ENCODE results near the gene OGFOD2.

OGFOD2 gene

DNA sequence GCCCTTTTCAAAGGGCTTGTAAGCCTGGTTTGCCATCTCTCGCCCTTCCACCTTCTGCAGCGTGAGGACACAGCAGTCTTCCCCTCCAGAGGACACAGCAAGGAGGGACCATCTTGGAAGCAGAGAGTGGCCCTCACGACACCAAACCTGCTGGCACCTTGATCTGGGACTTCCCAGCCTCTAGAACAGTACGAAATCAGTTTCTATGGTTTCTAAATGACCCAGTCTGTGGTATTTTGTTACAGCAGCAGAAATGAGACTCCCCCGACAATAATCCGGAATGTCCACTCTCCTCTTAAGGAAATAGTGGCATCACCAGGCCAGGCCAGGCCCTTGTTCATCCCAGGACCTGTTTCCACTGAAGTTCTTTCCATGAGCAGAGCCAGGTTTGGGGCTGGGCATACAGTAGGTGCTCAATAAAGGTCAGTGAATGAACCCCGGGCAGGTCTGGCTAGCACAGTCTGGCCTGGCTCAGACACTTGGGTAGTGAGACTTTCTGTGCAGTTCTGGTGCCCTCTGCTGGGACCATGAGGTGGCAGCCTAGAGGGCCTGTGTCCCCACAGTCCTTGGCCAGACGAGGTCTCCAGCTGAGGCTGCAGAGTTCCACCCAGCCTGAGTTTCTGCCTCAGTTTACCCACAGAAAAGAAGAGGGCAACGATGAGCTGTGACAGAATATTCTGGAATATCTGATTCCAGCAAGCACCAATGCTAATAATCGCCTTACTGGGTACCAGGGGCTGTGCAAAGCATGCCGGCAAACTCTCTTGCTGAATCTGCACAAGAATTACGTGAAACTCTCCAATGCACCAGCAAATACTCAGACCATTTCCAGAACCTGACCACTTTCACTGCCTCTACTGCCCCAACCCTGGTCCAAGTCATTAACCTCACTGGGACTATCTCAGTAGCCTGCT, 22.8 kb upstream of the OGFOD2 start:
- DNase-seq = peak; percentile 79

DNA sequence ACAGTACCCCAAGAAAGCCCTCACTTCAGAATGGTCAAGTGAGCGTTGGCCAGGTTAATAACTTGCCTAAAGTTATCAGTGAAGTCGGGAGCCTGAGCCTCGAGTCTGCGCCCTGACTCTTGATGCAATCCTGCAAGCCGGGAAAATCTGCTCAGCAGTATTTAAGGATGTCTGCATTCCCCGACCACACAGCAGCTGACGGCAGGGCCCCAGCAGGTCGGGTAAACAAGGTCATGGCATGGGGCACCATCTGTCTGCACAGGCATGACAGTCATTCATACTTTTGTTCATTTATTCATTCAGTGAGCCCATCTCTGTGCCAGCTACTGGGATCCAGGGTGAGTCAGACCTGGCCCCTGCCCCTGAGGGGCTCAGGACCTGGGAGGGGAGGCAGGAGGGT, 19.9 kb upstream of the OGFOD2 start:
- no peak for DNase-seq

DNA sequence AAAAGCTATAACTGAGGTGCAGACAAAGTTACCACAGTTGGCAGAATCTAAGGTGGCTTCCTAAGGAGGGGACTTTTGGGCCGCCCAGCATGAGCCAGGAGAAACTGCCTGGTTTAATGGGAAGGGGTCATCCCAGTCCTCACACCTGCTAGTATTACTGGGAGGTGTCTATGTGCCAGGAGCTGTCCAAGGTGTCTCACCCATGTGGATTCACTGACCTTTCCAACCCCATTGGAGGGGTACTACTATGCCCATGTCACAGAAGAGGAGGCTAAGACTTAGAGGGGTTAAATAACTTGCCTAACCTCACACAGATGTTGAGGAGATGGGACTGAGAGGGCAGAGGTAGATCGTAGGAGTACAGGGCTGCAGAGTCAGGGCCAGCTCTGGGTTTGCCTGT, 19.0 kb upstream of the OGFOD2 start:
- no peak for DNase-seq

DNA sequence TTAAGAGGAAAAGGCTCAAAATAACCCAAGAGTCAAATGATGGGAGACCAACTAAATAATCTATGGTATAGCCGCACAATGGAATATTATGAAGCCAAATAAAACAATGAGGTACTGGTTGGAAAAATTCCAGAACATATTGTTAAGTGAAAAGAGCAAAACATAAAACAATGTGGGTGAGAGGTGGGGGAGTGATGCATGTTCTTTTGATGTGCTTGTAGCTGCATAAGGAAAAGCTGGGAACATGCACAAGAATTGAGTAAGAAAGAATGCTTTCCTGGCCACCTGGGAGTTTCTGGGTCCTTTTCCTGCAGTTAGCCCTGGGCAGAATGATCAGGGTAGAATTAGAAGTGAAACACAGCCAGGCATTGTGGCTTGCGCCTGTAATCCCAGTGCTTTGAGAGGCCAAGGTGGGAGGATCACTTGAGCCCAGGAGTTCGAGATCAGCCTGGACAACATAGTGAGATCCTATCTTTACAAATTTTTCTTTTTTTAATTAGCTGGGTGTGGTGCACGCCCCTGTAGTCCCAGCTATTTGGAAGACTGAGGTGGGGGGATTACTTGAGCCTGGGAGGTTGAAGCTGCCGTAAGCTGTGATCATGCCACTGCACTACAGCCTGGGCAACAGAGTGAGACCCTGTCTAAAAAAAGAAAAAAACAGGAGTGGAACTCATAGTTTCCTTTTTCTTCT, 16.7 kb upstream of the OGFOD2 start:
- no peak for DNase-seq

DNA sequence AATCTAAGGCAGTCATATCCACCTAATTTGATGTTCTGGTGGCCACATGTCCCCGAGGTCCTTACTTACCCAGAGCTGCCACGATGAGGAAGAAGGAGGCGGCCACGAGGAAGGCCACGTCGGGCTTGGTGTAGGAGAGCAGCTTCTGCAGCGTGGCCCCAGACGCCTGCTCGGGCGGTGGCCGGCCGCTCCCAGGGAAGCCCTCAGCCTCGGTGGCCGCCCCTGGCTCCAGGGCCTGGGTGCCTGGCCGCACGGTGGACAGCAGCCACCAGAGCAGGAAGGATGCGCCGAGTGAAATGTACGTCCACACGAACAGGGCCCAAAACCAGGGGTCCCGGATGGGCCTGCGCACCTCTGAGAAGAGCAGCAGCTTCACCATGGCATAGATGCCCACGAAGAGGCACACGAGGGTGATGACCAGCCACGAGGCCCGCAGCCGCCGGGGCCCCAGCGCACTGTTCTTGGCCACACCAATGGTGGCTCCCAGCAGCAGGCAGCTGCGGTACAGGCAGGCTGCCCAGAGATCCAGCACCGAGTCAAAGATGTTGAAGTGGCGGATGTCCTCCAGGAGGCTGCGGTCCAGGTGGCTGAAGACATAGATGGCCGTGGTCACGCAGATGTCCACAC, 15.4 kb upstream of the OGFOD2 start:
- DNase-seq = no peak

DNA sequence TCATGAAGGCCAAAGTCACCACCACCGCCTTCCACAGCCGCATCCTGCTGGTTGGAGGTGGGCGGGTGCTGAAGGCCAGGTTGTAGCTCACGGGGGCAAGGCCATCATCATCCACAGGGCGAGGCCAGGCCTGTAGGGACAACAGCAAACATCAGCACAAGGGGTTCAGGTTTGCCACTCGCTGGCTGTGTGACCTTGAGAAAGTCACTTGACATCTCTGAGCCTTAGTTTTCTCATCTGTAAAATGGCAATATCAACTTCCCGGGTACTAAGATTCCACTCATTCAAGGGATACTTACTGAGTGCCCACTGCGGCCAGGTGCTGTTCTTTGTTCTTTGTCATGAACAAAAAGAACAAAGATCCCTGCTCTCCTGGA, 14.9 kb upstream of the OGFOD2 start:
- DNase-seq = no peak

DNA sequence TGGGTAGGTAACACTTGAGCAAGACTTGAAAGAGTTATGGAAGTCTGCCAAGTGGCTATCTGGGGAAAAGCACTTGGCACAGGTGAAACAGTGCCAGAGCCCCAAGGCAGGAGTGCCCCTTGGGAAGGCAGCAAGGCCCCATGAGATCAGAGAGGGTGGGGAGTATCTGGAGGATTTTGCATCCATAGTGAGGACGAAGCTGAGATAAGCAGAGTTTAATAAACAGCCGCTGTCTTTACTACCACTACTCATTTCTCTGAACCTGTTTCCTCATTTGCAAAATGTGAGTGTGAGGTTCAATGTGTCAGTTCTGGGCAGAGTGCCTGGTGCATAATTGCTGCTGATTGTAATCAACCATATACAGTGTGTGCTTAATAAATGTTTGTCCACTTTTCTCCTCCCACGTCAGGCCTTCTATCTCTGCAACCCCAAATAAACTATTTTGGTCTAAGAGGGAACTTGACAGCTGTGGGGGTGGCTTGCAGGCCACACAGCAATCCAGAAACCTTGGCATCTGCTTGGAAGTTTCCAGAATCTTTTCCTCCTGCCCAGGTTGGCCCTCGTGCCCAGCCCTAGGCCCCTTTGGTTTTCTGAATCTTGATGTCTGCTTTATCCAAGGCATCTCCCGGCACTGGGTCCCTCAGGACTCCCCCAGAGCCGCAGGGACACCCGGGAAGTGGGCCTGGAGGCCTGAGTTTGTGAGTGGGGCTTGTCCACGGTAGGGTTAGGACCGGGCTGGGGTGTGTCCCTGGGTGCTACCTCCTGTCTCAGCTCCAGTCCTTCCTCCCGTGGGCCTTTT, 13.3 kb upstream of the OGFOD2 start:
- DNase-seq = no peak

DNA sequence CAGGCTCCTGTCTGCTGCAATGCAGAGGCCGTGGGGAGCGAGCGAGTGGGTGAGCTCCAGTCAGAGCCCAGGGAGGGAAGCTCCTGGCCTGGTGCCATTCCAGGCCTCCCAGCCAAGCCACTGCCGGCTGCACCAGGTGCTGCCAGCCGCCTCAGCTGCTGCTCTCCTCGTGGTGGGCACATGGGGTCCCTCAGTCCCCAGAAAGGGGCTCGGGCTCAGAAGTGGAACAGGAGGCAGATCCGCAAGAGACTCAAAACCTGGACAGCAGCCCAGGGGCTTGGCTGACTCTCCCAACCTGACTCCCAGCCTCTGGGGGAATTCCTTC, 11.1 kb upstream of the OGFOD2 start:
- no peak for DNase-seq

DNA sequence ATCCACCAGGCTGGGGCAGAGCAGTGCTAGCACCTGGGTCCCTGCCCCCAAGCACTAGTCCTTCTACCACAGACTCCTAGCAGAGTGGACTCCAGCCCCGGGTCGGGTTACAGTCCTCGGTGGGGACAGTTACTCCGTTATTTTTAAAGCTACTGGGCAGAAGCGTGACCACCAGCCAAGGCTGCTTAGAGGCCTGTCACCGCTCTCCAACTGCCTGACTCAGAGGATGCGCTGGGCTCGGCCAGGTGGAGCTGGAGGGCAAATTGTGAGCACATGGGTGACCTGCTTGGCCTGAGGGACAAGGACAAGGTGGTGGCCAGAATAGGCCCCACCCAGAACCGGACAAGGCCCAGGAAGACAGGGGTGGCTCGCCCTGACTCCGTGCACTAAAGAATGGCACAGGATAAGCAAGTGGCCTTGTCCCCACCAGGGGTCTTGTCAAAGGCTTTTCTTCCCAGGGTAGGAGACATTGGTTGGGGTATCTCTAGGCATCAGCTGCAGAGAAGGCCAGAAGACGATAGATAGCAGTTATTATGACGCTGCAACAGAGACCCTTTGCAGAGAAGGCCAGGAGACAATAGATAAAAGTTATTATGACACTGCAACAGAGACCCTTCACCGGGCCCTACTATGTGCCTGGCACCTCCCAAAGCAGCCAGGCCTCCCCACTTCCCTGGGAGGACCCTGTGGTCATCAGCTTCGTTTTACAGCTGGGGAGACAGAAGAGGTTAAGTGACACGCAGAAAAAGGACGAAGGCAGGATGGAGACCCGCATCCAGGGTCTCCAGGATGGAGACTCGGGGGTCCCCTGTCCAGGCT, 10.4 kb upstream of the OGFOD2 start:
- no peak for DNase-seq

DNA sequence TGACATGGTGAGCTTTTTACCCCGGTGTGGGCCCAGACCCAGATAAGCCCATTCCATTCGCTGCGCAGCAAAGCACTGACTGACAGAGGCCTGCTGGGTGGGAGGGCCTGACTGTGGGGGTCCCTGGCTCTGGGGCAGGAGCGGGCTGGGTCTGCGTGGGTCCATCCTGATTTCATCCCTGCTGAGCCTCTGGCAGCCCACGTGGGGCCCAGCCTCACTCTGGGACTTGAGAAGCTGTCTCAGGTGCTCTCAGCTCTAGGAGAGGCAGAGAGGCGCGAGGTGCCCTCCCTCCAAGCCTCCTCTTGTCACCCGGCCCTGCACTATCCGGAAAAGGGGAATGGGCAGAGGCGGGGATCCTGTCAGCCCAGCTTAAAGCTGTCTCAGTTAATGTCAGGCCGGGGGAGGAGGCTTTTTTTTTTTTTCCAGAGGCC, 9.7 kb upstream of the OGFOD2 start:
- no peak for DNase-seq

DNA sequence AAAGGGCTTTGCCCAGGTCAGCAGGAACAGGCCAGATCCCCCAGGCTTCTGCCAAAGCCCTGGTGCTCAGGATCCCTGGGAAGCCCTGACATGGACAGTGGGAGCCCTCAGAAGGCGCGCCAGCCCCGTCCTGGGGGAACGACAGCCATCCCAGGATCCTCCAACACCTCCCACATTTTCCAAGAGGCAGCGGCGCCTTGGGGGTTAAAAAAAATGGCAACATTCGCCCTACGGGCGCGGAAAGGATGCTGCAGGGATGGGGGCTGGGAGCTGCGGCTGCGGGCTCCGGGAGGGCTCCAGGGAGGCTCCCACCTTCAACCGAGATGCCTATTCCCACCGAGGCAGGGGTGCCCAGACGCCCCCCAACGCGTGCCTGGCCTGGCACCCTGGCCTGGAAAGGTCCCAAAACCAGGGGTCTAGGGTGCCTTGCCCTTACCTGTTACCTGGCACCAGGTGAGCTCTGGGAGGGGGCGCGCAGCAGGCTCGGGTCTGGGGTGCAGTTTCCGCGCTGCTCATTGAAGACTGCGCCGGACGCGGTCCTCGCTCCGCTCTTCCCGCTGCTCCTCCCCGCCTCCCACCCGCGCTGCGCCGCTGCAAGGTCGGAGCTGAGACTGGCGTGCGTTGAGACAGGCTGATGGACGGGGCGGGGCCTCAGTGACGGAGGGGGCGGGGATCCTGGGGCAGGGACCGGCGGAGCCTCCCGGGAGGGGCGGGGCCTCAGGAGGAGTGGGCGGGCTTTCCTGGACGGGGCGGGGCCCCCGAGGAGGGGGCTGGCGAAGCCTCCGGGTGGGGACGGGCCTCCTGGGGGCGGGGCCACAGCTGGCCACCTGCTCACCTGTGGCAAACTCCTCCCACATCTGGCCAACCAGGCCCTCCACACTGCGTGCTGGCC, 8.9 kb upstream of the OGFOD2 start, which contains the start of gene ABCB9:
Gene ABCB9, minus strand, starts transcription at position 613 of the 892 bp plus-strand sequence. CDS start 6,228 bp downstream, outside the sequence.
- peak; percentile 90 for DNase-seq

DNA sequence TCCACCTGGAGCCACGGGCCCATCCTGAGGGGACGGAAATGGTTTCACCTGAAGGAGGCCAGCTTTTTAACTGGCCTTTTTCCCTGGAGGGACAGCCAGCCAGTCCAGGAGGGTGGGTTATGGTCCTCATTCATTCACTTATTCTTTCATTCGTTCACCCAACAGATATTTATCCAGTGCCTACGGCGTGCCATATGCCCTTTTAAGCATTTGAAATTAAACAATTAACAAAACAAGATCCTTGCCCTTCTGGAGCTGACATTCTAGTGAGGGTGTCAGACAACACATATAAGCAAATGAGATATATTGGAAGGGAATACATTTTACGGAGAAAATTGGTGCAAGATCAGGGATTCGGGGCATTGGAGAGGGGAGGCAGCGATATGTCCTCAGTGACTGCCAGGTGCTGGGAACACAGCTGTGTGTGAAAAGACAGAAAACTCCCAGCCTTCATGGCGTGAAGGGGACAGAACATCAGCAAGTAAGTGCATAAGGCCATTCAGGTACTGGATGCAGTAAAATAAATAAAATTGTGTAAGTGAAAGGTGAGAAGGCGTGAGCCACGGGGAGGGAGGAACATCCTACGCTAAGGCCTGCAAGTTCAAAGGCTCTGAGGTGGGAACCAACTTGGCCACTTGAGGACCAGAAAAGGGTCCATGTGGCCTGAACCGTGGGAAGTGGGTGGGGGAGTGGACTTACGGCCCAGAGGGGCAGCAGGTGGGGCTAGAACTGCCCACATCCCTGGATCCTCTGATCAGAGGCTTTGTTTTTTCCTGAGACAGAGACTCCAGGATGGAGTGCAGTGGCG, 8.1 kb upstream of the OGFOD2 start:
- DNase-seq = no peak

DNA sequence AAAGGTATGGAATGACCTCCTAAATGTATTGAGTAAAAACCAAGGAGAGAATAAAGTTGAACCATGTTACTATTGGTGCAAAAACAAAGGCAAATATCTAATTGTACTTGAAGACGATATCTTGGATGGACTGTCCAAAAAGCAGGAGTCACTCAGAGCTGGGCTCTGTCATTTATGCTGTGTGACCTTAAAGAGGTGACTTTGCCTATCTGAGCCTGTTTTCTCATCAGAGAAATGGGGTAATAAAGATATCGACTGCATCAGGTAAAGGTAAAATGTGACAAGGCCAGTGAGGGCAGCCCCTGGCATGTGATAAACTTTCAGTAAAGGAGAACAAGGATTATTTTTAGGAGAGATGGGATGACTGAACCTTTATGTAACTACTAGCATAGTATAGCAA, 6.9 kb upstream of the OGFOD2 start:
- no peak for DNase-seq

DNA sequence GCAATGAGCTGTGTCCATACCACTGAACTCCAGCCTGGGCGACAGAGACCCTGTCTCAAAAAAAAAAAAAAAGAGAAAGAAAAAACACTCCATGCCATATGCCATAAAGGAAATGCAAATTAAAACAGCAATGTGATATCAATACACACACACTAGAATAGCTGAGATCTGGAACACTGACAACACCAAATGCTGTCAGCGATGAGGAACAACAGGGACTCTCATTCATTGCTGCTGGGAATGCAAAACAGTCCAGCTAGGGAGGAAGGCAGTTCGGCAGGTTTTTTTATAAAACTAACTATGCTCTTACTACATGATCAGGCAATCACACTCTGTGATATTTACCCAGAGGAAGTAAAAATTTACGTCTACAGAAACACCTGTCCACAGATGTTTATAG, 5.4 kb upstream of the OGFOD2 start:
- no peak for DNase-seq

DNA sequence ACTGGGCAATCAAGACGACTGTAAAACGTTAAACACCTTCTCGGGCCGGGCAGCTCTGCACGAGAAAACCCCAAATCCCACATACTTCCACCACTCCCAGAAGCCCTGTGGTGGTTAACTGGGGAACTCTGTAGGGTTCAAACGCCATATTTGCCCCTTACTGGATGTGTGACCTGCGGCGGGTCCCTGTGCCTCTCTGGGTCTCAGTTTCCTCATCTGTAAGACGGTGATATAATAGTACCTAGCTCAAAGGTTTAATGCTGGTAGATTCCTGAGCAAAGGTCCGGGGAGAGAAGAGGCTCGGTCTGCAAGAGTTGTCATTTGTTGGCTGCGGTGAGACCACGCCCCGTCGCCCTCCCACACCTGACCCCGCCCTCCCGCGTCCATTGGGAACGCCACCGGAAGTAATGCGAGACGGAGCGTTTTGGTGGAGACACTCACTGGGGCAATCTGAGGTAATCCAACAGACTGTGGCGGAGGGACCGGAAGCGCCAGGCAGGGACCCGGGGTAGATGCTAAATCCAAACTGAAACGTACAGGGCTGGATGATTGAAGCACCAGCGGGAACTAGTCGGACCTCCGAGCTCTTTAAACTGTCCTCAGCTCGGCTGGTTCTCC, 661 bp upstream of the OGFOD2 start:
- DNase-seq = peak; percentile 99

DNA sequence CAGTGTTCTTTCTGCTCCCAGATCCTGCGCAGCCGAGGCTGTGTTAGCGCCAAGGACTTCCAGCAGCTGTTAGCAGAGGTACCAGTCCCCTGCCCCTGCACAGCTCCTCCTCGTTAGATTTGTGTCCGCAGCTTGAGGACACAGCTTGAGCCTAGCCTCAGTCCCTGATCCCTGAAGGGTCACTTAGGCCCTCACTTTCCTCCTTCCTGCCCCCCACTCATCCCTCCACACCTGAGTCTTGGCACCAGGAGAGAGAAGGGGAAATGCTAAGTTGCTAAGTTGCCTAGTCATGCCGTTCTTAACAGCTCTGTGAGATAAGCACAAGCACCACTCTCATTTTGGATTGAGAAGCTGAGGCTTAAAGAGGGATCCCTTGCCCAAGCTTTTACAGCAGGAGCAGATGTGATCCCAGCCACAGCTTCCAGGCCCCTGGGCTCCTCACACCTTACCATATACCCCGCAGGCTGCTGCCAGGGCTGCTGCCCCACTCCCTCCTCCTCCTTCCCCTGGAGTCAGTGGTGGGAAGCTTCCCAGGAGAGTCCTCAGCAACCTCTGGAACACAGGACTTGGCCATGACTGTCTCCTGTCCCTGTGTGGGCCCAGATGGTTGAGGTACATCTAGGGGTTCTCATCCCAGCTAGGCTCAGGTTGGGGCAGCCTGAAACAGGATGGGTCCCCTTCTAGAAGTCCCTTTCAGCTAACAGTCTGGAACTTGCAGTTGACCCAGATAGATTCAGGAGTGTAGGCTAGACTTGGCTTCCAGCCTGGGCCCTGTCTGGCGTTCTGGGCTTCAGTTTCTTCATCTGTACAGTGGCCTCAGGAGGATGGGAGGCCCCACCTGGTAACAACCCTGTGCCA, 975 bp downstream of the OGFOD2 start:
- no peak for DNase-seq

DNA sequence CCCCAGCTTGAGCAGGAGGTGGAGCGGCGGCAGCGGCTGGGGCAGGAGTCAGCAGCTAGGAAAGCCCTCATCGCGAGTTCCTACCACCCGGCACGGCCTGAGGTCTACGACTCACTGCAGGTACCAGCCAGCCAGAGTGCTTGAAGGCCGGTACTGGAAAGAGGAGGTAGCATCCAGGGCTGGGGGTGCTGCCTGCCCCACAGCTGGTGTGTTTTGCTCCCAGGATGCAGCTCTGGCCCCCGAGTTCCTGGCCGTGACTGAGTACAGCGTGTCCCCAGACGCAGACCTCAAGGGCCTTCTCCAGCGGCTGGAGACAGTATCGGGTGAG, 1.6 kb downstream of the OGFOD2 start:
- DNase-seq = no peak

DNA sequence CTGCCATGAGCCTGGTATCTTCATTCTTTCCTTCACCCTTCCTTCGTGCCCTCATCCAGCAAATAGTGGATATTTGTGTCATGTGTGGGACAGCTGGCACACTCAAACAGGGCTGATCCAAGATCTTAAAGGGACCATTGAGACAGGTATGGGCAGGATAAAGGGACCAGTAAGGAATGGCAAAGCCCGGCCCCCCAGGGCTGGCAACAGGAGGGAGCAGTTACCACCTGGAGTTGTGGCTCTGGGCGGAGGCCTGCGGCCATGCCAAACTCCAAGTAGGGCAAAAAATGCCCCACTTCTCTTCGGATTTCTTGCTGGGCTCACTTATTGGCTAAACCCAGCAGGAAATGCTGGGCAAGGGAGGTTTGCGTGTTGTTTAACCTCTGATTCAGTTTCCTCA, 2.1 kb downstream of the OGFOD2 start:
- DNase-seq = no peak
